ENCODE measurements around the gene TMEM209.
A peak's percentile ranks its signal among the peaks of the same experiment; 100 is the strongest.

The TMEM209 gene

DNA sequence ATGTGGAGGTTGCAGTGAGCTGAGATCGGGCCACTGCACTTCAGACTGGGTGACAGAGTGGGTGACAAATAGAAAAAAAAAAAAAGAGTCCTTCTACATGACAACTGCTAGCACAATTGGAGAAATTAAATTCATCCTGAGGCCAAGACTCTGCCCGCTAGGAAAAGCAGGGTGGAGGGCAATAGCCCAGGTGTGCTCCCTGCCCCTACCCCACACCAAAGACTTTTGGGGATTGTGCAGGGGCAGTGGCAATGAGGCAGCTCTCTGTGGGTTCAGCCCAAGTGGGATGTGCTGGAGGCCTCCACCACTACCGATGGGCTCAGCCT is 61.3 kb downstream of the TMEM209 start:
- DNase-seq (ENCODE audit: low read depth in 2 of 2): no peak

DNA sequence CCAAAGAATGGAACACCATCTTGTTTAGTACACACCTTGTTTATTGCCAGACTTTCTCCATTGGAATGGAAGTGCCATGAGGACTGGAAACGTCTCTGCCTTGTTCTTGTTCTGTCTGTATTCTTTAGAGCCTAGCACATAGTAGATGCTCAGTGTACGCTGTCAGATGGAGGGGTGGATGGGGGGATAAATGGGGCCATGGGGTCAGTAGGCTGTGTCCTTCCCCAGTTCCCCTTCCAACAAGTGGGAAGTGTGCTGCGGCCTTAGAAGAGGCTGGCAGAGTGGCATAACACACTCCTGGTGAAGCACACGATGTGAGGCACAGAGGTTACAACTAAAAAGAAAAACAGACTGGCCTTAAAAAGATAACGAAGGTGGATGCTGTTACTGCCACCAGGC is 61.9 kb downstream of the TMEM209 start:
- no peak for DNase-seq (ENCODE audit: low read depth in 2 of 2)

DNA sequence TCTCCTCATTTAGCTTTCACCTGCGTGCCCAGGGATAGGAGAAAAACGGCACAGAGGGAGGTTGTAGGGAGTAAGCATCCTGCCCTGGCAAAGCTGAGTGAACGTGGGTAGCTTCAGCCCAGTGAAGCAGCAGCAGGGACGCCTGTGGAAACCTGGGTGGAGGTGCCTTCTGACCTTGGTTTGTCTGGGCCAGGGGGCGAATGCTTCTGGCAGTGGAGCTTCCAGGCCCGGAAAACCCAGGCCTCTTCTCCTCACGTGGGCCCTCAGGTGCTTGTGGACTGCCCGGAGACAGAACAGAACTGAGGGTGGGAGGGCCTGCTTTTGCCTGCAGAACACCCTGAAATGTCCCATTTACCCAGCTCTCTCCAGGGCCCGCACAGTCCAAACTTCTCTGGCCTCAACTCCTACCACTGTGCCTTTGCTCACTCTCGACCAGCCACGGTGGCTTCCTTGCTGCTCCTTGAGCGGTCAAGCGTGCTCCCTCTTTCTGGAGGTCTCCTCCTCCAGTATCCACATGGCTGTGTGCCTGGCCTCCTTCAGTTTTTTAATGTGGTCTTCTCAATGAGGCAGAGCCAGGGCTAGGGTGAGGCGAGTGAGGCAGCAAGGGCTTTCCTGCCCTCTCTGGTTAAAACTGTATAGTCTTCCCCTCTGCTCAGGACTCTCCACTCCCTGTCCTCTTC is 62.4 kb downstream of the TMEM209 start:
- DNase-seq (ENCODE audit: low read depth in 2 of 2): no peak

DNA sequence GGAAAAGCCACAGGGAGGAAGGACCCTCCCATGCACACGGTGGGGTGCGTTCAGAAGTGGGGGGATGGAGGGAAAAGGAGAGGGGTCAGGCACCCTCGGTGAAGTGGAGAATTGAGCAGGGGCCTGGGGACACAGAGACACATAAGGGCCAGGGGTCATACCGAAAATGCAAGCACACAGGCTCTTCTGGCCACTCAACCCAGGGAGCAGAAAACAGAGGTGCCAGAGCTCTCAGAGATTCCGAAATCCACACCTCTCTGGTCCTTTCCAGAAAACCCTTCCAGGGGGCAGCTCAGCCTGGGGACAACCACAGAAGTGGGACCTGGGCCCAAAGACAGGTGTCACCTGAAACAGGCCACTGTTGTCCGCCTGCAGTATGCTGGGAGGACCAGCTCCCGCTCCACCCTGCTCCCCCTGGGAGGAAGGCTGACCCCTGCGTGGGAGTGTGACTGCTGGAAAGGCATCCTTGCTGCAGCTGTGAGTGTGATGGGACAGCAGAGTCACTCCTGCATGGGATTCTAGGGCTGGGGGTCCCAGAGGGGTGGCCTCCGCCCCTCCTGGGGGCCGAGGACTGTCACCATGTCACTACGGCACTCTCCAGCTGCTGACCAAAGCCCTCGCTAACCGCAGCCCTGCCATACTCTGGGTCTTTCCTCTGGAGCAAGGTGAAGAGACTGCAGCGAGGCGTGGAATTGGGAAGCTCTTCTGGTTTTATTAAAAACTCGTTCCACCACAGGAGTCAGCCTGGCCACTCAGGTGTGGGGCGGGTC is 63.1 kb downstream of the TMEM209 start:
- DNase-seq (ENCODE audit: low read depth in 2 of 2): no peak

GRCh38 chr7:130141161-130141883 is 63.9 kb downstream of the TMEM209 start:
- DNase-seq (ENCODE audit: low read depth in 2 of 2): peak; percentile 19 to 24

GRCh38 chr7:130140551-130141160 is 64.5 kb downstream of the TMEM209 start:
- no peak for DNase-seq (ENCODE audit: low read depth in 2 of 2)

DNA sequence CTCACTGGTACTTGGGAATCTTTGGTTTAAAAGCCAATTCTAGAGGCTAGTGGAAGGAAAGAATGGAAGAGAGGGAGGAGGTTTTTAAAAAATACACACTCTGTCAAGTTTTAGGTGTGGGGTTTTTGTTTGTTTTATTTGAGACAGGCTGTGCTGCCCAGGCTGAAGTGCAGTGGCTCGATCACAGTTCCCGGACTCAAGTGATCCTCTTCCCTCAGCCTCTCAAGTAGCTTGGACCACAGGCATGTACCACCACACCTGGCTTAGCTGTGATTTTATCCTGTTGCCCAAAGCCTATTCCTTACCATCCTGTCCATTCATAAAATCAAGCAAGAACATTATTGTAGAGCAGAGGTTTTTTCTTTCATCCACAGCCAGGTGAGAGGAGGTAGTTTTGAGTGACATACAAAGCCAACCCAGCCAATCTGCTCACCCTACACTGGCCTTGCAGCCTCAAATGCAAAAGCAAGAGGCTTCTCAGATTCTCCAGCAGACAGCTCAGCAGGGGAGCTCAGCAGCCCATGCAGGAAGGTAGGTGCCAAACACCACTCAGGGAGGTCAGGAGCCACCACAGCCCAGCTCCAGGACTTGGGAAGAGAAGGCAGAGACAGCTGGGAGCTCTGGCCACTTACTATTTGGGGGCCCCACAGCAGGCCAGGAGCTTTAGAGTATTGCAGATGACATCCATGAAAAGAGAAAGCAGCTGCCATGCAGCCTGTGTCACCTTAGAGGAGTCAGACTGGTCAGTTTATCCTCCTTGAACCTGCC is 65.8 kb downstream of the TMEM209 start:
- no peak for DNase-seq (ENCODE audit: low read depth in 2 of 2)

DNA sequence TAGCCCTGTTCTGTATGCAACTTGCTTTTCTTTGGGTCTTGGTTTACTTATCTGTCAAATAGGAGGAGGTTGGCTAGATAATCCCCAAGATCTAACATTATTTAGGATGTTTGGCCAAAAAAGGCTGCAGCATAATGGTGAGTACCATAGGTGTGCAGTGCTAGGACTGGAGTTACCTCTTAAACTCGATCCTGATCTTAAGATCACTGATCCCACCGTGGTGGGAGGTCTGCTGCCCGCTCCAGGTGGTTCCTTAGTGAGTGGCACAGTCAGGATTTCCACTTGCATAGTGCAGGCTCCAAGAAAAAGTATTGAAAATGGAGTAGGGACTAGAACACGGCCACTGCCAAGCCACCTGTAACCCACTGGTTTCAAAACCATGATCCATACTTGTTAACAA is 68.0 kb downstream of the TMEM209 start:
- DNase-seq (ENCODE audit: low read depth in 2 of 2): no peak

DNA sequence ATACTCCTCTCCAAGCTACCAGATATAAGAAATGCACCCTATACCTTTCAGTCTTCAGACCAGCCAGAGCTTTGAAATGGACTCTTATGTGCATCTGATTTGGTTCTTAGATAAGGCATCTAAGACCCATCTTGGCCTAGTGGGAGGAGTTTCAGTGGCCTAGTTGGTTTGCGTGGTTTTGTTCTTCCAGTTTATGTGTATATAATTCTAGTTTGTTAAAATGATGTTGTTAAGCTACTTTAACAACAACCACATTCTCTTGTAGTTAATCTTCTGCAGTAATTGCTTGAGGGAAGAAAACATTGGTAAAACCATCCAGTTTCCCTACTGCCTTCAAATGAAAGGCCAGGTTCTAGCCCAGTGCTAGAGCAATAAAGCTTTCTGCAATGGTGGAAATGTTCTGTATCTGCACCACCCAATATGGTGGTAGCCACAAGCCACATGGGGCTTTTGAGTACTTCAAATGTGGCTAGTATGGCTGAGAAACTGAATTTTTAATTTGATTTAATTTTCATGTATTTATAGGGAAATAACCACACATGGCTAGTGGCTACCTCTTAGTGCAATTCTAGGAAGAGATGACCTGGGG is 68.5 kb downstream of the TMEM209 start:
- DNase-seq (ENCODE audit: low read depth in 2 of 2): no peak

DNA sequence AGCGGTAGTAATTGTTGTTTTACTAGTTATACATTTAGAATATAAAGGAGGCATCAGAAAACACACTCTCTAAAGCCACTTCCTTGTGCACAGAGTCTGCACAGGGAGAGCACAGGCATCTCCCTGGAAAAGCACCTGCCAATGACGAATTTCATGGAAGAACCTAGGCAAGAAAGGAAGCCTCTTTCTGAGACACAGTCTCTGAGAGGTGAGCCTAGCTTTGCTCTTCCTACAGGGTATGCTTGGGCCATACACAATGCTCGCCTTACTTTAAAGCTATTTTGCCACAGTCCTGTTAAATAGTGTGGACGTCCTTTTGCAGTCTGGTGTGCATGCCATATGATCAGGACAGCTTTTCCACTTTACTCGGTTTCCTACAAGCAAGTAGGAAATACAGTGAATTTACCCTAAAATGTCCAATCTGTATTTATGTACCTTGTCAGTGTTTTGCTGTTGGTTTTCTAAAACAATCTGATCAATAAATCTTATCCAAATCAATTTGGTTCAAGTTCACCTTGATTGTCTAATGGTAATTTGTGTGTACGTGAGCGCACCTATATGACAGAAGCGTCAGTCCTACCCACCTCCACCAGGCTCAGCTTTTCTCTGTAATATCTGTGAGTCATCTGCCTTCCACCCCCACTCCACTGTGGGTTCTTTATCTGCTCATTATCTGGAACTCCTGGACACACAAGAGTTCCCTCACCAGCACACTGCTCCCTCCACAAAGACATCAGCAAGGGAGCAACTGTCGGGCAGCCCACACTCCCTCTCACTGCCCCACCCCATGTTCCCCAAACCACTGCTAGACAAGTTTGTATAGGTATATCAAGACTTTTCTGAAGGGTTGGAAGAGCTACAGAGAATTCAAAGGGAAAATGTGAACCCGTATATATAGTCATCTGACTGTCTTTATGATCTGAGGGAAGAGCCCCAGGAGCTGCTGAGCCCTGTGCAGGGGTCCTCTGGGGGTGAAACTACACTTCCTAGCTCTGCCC is 69.7 kb downstream of the TMEM209 start:
- no peak for DNase-seq (ENCODE audit: low read depth in 2 of 2)

DNA sequence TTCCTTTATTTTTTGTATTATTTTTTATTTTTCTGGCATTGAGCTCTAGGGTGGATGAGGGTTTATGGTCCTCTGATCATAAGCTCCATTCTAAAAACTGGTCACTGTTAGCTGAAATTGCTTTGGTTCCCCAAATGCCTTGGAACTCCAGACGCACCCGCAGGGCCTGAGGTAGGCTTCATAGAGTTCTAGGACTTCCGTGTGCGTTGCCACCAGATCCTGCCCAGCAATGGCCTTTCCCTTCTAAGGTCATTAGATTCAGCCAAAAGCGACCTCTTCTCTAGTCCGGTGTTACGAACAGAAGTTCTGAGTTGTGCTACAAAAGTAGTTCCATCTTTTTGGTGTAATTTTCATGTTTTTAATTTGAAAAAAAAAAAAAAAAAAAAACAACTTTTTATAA is 70.5 kb downstream of the TMEM209 start:
- DNase-seq (ENCODE audit: low read depth in 2 of 2): no peak

DNA sequence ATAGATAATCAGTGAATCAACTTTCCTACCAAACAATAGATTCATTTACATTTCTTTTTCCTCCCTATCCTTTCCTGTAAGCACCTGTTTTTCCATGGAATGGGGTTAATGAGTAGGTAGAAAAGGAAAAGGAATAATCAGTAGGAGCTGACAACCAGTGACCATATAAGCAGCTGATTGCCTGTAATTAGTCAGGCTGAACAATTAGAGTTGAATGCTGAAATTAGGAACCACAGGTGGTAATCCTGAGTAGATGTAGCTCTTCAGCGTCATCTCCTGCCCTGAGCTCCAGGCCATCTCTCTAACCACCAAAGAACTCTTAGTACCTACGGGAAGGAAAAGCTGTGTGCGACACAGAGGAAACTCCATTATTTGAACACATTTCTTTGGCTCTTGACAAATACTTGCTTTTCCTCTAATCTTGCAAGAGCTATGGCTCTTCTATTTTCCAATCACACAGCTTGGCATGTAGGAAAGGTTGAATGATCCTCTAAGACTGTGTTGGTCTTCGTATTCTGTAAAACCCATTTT is 71.0 kb downstream of the TMEM209 start:
- DNase-seq (ENCODE audit: low read depth in 2 of 2): no peak

GRCh38 chr7:130133029-130133782 is 72.0 kb downstream of the TMEM209 start:
- DNase-seq (ENCODE audit: low read depth in 2 of 2): no peak

DNA sequence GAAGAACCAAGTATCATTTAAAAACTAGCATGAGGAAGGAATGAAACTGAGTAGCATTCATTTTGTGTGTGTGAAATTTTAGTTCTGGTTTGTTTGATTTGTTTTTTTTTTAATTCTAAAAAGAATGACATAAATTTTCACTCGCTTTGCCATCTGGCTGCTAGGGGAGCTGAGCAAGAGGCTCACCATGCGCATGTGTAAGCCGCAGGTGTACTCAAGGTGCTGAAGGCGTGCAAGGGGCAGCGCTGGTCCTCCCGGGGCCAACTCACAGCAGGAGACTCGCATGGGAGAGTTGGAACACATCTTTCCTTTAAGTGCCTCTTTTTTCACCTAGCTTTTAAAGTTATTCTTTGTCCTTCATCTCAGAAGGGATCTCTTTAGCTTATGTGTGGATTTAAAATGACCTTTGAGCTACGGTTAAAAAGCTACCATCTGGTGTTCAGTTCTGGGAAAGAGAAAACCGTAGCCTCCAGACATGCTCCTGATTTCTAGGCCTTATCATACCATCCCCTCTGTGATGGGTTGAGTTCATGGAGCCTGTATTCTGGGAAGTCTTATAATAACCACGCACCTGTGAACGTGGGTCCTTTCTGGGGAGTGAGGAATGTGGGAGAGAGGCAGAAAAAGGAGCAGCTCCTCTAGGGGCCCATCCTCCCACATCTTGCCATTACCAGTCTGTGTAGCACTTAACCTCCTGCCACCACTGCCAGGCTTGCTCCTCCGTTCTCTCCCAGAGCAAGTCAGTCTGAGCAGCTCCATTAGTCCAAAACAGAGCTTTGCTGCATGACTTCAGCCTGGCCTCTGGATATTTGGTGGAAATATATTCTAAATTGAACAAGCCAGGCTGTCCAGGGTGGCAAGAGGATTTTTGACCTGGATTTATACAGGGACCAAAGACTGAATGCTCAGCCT is 73.0 kb downstream of the TMEM209 start:
- DNase-seq (ENCODE audit: low read depth in 2 of 2): no peak

GRCh38 chr7:130131191-130131834 is 73.9 kb downstream of the TMEM209 start:
- no peak for DNase-seq (ENCODE audit: low read depth in 2 of 2)

DNA sequence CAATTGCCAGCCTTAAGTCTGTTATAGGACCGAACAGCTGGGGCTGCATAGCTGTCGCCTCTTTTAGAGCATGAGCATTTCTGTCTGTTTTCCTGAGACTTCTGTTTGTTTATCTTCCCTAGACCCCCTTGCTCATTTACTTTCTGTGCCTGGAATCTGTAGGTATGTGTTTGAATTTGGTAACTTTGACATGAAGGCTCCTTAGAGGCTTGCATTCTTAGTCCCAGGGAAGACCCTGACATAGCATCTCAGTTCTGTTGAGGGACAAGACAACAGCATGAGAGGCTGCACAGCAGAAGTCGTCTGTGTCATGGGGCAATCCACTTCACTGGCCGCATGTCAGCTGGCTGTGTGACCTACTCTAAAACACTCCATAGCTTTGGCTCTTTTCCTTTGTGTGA is 76.2 kb downstream of the TMEM209 start:
- DNase-seq (ENCODE audit: low read depth in 2 of 2): no peak

- no peak for DNase-seq (ENCODE audit: low read depth in 2 of 2)
These were observed 77.3 kb downstream of the TMEM209 start for GRCh38 chr7:130127821-130128317.

Data from stimulated activated CD4-positive, alpha-beta T cell treated with anti-CD3 and anti-CD28 coated beads, Interleukin-12 subunit alpha, Interleukin-12 subunit beta, amount 100 ng/mL, for 24 hours (primary cell).